Right lobe of liver (tissue), 4 donors: Measurements from ENCODE around the gene DGLUCY.

Source experiments
- POLR2A ChIP-seq: fragments of 450-650 bp; IDR thresholded peaks from one replicate; pipeline ENCODE4 v1.6.1; 2017; ENCODE audit warnings: antibody characterized with exemption, mild to moderate bottlenecking
- TF ChIP-seq, protein P1 (sequence below), 4 donors: fragments of 200-600 bp in 3 of 4; fragments of 450-650 bp in 1 of 4; IDR thresholded peaks; one replicate each; pipeline versions ENCODE4 v1.5.1 to v1.8.0; 2016 to 2022; ENCODE audit warnings: antibody characterized with exemption in 4 of 4, mild to moderate bottlenecking in 2 of 4
- donor health status: DM: no; HTN: no; CAD: no.
- donor health status: DM: no; HTN: no; CAD: no.
- donor health status: DM: no; HTN: yes; CAD: no.

DNA sequence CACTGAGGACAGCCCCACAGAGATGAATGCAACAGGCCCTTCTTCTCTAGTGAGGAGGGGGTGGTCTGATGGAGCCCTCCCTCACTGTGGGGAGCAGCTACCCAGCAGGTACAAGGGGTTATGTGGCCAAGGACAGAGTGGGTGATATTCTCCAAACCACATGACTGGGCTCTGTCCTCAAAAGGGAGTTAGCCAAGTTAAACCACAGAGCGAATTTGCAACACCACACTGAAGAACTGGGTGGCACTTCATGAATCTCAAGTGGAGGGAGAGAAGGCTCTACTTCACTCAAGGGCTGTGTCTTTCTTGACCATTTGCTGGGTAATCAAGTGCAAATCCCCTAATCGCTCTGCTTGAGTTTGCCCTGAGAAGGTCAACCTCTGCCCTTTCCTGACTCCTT, 118.2 kb downstream of the DGLUCY start:
- TF ChIP-seq POLR2A = no peak
- TF ChIP-seq, protein P1, sequence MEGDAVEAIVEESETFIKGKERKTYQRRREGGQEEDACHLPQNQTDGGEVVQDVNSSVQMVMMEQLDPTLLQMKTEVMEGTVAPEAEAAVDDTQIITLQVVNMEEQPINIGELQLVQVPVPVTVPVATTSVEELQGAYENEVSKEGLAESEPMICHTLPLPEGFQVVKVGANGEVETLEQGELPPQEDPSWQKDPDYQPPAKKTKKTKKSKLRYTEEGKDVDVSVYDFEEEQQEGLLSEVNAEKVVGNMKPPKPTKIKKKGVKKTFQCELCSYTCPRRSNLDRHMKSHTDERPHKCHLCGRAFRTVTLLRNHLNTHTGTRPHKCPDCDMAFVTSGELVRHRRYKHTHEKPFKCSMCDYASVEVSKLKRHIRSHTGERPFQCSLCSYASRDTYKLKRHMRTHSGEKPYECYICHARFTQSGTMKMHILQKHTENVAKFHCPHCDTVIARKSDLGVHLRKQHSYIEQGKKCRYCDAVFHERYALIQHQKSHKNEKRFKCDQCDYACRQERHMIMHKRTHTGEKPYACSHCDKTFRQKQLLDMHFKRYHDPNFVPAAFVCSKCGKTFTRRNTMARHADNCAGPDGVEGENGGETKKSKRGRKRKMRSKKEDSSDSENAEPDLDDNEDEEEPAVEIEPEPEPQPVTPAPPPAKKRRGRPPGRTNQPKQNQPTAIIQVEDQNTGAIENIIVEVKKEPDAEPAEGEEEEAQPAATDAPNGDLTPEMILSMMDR (IDR thresholded peaks at IDR 0.05) = no peak
